ENCODE data around the gene ATP8A2. TPM values are rescaled to one million over a fixed set of nuclear protein-coding genes. Genes with fewer than 3 reads are reported as not detected.

Gene ATP8A2
- total RNA-seq, 3 donors from 2014 or later (not counting 1 experiment from before 2014, with no cell fraction given): 0.43 to 0.68 (median 0.59) TPM

- WGBS (ENCODE audit: insufficient coverage): 2% methylated on average over 72 of the region's 72 CpGs
- Mint-ChIP-seq H3K36me3 (no peaks in the 10 kb centered on the region), H3K4me1 (peaks cover 0 to 8% of the 10 kb centered on the region in 2 donors), H3K9me3 (no peaks in the 10 kb centered on the region), H3K27ac (no peak within 1 kb of the TSS), H3K27me3 (ENCODE audit: low read depth in 2 of 2) (peaks cover 44 to 68% of the 10 kb centered on the region in 2 donors), H3K4me3 (peak within 1 kb of the TSS; percentile 55)
- Histone ChIP-seq H3K9me3 (ENCODE audit: control insufficient read depth, insufficient read depth, low read length) (no peaks in the 10 kb centered on the region), H3K27ac (ENCODE audit: low read length) (no peak within 1 kb of the TSS), H3K4me1 (ENCODE audit: control insufficient read depth, insufficient read depth, low read length) (peaks cover 11% of the 10 kb centered on the region), H3K27me3 (ENCODE audit: control insufficient read depth, insufficient read depth, low read length) (peaks cover 24% of the 10 kb centered on the region), H3K4me3 (ENCODE audit: low read length) (no peak within 1 kb of the TSS), H3K36me3 (ENCODE audit: control insufficient read depth, insufficient read depth, low read length) (no peaks in the 10 kb centered on the region)
- DNase-seq: peak in 1 of 2 donors; percentile 76
- intact Hi-C loops (cut with micrococcal nuclease): no loop called here
- TF ChIP-seq CTCF (IDR thresholded peaks at IDR 0.05): no peak
- peak; percentile 52 to 84 (median 68) for ATAC-seq
These were observed 680.0 kb downstream of the ATP8A2 start, which contains the start of gene SHISA2 for GRCh38 chr13:26051657-26052311. SHISA2 (minus strand) TSS chr13:26052016; CDS start chr13:26050975, 1,041 bp downstream.

- DNase-seq (no peak), ATAC-seq (no peak)
- H3K4me1 Mint-ChIP-seq: peaks cover 0 to 8% of the 10 kb centered on the region in 2 donors
- H3K27ac Mint-ChIP-seq: no peak overlapping the region
- 58% methylated on average over 10 of the region's 10 CpGs for WGBS (ENCODE audit: insufficient coverage)
- no peak overlapping the region for H3K27ac ChIP-seq (ENCODE audit: low read length)
- H3K36me3 ChIP-seq (ENCODE audit: control insufficient read depth, insufficient read depth, low read length): no peaks in the 10 kb centered on the region
- no peaks in the 10 kb centered on the region for H3K36me3 Mint-ChIP-seq
- TF ChIP-seq CTCF (IDR thresholded peaks at IDR 0.05): no peak
- H3K27me3 ChIP-seq (ENCODE audit: control insufficient read depth, insufficient read depth, low read length): peaks cover 24% of the 10 kb centered on the region
- no peak overlapping the region for H3K4me3 ChIP-seq (ENCODE audit: low read length)
- no peaks in the 10 kb centered on the region for H3K9me3 Mint-ChIP-seq
- H3K4me3 Mint-ChIP-seq: peak overlapping the region; percentile 55
- peaks cover 39 to 62% of the 10 kb centered on the region in 2 donors for H3K27me3 Mint-ChIP-seq (ENCODE audit: low read depth in 2 of 2)
- peaks cover 11% of the 10 kb centered on the region for H3K4me1 ChIP-seq (ENCODE audit: control insufficient read depth, insufficient read depth, low read length)
- intact Hi-C loops (cut with micrococcal nuclease): no loop called here
- no peaks in the 10 kb centered on the region for H3K9me3 ChIP-seq (ENCODE audit: control insufficient read depth, insufficient read depth, low read length)
These were observed 680.6 kb downstream of the ATP8A2 start for GRCh38 chr13:26052337-26052736.

GRCh38 chr13:26053418-26053980, 681.7 kb downstream of the ATP8A2 start:
- ATAC-seq (no peak), DNase-seq (no peak)
- 83% methylated on average over 6 of the region's 6 CpGs for WGBS (ENCODE audit: insufficient coverage)
- Mint-ChIP-seq H3K27me3 (ENCODE audit: low read depth in 2 of 2) (peaks cover 35 to 63% of the 10 kb centered on the region in 2 donors), H3K4me1 (peaks cover 0 to 8% of the 10 kb centered on the region in 2 donors), H3K27ac (no peak overlapping the region), H3K9me3 (no peaks in the 10 kb centered on the region), H3K36me3 (no peaks in the 10 kb centered on the region), H3K4me3 (no peak overlapping the region)
- H3K4me1 ChIP-seq (ENCODE audit: control insufficient read depth, insufficient read depth, low read length): peaks cover 11% of the 10 kb centered on the region
- H3K4me3 ChIP-seq (ENCODE audit: low read length): no peak overlapping the region
- intact Hi-C loops (cut with micrococcal nuclease): no loop called here
- no peaks in the 10 kb centered on the region for H3K36me3 ChIP-seq (ENCODE audit: control insufficient read depth, insufficient read depth, low read length)
- H3K9me3 ChIP-seq (ENCODE audit: control insufficient read depth, insufficient read depth, low read length): no peaks in the 10 kb centered on the region
- no peak for TF ChIP-seq CTCF (IDR thresholded peaks at IDR 0.05)
- H3K27me3 ChIP-seq (ENCODE audit: control insufficient read depth, insufficient read depth, low read length): peaks cover 22% of the 10 kb centered on the region
- no peak overlapping the region for H3K27ac ChIP-seq (ENCODE audit: low read length)

Data from natural killer cell (primary cell).